ENCODE results near the gene EIF4EBP2.

EIF4EBP2 gene

GRCh38 chr10:70426823-70427222 lies 22.9 kb downstream of the EIF4EBP2 start:
- H3K27ac ChIP-seq: no peak overlapping the region
- no peak for DNase-seq (ENCODE audit: low read depth, low spot score)

DNA sequence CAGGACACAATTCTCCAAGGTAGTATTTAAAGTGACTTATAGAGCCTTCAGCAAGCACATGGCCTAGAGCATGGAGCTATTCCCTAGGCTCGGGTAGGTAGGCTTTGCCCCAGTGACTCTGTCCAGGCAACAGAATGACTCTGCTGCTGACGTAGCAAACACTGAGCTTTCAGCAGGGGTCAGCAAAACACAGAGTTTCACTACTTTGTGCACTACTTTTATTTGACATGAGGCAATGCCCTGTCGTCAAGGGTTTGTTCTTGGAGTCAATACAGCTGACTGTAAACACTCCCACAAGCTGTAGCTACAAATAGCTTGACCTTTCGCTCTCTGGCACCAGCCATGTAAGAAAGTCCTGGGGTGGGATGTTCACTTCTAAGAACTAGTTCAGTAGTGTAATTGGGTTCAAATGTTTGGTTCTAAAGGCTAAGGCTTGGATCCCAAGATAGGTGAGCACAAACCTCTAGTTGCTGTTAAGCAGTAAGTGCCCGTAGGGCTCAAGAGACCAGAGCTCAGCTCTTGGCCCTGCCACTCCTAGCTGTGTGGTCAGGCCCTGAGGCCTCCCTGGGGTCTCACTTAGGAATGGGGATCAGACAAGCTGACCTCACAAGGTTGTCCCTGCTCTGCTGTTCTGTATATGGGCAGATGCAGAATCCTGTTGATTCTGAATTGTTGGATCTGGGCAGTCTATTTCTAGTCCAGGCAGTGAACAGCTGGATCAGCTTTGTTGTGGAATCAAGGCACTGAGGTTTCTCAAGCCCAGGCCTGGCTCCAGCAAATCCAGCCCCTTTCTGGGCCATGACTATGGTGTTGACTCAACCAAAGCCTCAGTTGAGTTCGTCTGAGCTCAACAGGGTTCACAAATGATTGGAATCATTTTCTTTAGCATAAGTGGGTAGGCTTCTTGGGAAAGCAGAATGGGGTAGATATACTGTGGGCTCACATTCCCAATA lies 26.8 kb downstream of the EIF4EBP2 start:
- DNase-seq (ENCODE audit: low read depth, low spot score): no peak

DNA sequence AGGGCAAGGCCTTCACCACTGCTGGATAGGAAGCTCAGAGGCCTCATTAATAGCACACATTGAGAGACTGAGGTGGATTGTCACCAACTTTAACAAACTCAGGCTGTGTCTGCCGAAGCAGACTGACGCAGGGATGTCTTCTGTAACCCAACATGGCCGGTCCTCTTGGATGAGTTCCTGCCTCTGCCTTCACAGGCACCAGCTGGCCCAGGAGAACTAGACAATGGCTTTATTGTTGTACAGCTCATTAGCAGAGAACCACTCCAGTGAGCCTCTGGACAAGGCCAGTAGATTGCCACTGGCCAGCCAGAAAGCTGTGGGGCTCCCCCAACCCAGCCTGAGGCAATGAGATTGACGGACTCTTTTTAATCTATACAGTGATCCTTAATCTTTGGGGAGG lies 28.2 kb downstream of the EIF4EBP2 start:
- no peak for DNase-seq (ENCODE audit: low read depth, low spot score)
- no peak overlapping the region for H3K27ac ChIP-seq

More for the DNA sequence above, 26.8 kb downstream of the EIF4EBP2 start:
- H3K27ac ChIP-seq: no peak overlapping the region

DNA sequence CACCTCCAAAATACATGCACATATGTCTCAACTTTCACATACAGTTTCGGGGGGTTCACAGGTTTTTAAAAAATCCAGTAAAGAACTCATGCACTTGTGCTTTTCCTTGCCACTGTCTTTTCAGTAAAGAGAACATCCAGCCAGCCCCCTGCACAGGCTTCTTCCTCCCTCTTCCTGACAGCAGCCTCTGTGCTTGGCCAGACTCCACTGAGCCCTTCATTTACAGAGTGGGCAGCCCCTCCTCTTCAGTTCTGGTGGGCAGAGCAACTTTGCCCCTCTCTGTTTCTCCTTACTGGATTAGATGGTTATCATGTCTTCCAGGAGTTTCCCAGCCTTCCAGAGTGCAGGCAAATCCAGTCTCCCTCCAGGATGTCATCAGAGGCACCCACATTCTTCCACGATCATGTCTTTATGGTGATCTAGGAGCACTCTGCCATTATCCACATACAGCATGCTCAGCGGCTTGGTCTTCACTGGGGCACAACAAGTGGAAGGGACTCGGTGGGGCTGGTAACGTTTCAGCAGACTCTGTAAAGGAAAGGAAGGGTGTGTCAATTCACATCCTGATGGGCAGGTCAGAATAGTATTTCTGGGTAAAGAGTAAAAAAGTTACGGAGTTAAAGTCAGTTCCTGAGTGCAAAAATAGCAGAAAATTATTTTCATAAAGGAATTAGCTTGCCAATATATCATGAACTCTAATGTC lies 28.8 kb downstream of the EIF4EBP2 start:
- no peak overlapping the region for H3K27ac ChIP-seq
- DNase-seq (ENCODE audit: low read depth, low spot score): no peak

DNA sequence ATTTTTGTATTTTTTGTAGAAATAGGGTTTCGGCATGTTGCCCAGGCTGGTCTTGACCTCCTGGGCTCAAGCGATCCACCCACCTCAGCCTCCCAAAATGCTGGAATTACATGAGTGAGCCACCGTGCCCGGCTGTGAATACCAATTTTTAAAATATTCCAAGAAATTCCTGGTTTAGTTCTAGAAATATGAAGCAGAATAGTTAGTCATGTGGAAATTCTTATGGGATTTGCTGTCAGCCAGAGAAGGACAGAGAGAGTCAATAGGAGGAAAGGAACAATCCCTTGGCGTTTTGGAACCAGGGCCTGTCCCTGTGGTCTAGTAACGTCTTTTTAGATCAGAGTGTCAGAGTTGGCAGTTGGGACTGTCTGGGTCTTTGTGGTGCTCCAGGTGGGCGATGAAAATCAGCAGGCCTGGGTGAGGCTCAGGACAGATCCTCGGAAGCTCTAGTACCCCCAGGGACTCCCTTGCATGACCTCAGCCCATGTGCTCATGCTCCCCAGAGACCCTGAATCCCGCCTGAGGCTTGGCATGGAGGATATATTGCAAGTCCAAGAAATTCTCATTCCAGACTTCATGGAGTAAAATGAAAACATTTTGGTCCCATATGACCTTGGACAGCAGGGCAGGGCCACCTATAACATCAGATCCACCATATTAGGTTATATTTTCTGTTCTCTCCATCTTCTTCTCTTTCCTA lies 29.8 kb downstream of the EIF4EBP2 start:
- no peak for DNase-seq (ENCODE audit: low read depth, low spot score)
- H3K27ac ChIP-seq: no peak overlapping the region

- DNase-seq (ENCODE audit: low read depth, low spot score): no peak
- H3K27ac ChIP-seq: no peak overlapping the region
Observed at GRCh38 chr10:70435241-70436085, 31.5 kb downstream of the EIF4EBP2 start.

GRCh38 chr10:70437721-70438120 lies 33.8 kb downstream of the EIF4EBP2 start:
- DNase-seq (ENCODE audit: low read depth, low spot score): no peak
- no peak overlapping the region for H3K27ac ChIP-seq

GRCh38 chr10:70440296-70441160 lies 36.6 kb downstream of the EIF4EBP2 start:
- DNase-seq (ENCODE audit: low read depth, low spot score): no peak
- H3K27ac ChIP-seq: no peak overlapping the region

DNA sequence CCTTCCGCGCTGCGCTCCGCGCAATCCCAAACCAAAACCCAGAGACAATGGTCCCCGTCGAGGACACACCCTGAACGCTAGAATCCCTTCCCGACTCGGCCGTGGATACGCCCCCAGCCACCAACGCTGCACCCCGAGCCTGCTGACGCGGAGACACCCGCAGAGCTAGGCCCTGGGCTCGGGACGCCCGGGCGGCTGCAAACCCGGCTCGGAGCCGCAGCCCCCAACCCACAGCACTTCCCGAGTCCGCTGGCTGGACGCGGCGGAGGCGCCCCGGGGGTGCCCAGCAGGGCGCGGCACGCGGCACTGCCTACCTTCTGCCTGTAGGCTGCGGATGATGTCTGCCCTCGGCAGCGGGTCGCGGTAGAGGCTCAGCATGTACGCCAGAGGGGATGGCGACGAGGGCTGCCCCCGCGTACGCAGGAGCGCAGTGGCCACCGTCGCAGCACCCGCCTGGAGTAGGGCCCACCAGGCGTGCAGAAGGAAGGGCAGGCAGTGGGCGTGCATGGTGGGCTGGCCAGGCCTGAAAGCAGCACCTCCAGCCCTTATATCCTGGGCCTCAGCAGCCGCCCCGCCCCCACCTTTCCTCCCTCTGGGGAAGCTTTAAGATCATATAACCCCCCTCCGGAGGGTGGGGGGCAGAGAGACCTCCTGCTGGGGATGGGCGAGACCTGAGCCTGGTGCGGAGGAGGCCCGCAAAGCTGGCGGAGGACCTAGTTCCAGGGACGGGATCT lies 37.4 kb downstream of the EIF4EBP2 start, which contains the start of gene NODAL:
NODAL (minus strand) TSS at position 521 of the 734 bp plus-strand sequence; CDS start at position 507, 14 bp downstream.
- no peak for DNase-seq (ENCODE audit: low read depth, low spot score)
- no peak within 1 kb of the TSS for H3K27ac ChIP-seq

GRCh38 chr10:70441895-70442309 lies 38.0 kb downstream of the EIF4EBP2 start:
- no peak overlapping the region for H3K27ac ChIP-seq
- no peak for DNase-seq (ENCODE audit: low read depth, low spot score)

GRCh38 chr10:70442332-70442988 lies 38.5 kb downstream of the EIF4EBP2 start:
- DNase-seq (ENCODE audit: low read depth, low spot score): no peak

GRCh38 chr10:70444744-70445143 lies 40.8 kb downstream of the EIF4EBP2 start:
- DNase-seq (ENCODE audit: low read depth, low spot score): no peak
- no peak overlapping the region for H3K27ac ChIP-seq

More at GRCh38 chr10:70442332-70442988, 38.5 kb downstream of the EIF4EBP2 start:
- no peak overlapping the region for H3K27ac ChIP-seq

- DNase-seq (ENCODE audit: low read depth, low spot score): no peak
- no peak overlapping the region for H3K27ac ChIP-seq
Observed at GRCh38 chr10:70445718-70446657, 42.0 kb downstream of the EIF4EBP2 start.

GRCh38 chr10:70448236-70448635 lies 44.3 kb downstream of the EIF4EBP2 start:
- no peak for DNase-seq (ENCODE audit: low read depth, low spot score)
- H3K27ac ChIP-seq: no peak overlapping the region

GRCh38 chr10:70455213-70455630 lies 51.3 kb downstream of the EIF4EBP2 start:
- H3K27ac ChIP-seq: no peak overlapping the region
- DNase-seq (ENCODE audit: low read depth, low spot score): no peak

DNA sequence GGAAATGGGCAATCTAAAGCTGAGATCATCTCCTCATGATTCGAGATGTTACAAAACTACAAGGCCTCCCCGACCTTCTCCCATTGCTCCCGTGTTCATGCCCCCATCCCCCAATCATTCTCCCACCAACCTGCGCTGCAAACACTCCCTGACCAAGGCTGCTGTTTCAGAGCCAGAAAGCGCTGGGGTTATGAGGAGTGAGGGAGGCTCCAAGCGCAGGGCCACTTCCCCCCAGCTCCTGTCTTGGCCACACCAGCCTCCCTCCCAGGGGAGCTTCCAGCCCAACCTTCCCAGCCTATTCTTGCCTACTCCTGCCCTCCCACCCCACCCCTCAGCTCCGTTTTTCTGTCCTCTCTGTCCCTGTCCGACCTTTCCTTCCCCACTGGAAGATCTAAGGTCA lies 52.2 kb downstream of the EIF4EBP2 start:
- H3K27ac ChIP-seq: no peak overlapping the region
- no peak for DNase-seq (ENCODE audit: low read depth, low spot score)
